A549 (cell line): ENCODE data around the gene NID2. TPM values are rescaled to one million over a fixed set of nuclear protein-coding genes. Genes with fewer than 3 reads are reported as not detected.

Experiments used
- ATAC-seq, 2 experiments: fragments of 200-7000 bp in 1 of 2; fragments of >200 bp in 1 of 2; cut with Nextera tagmentation in 1 of 2; cut with Tn5 transposase in 1 of 2; 3 replicates each; pipeline versions ENCODE4 v1.8.0 to v1.9.1; 2018 to 2020; ENCODE audit warnings: mild to moderate bottlenecking in 1 of 2, moderate library complexity in 1 of 2
- CTCF ChIA-PET: fragments of 300-600 bp; sonication (Branson Sonifier 250); formaldehyde crosslinking; extraction: SDS; loops from one replicate; lab custom pipeline; 2021; ENCODE audit warnings: antibody characterized with exemption, inconsistent platforms; lab: Yijun Ruan, JAX
- POLR2A ChIA-PET: fragments of 350-600 bp; formaldehyde crosslinking; extraction: SDS; loops from one replicate; lab custom pipeline; 2021; ENCODE audit warnings: antibody characterized with exemption, inconsistent platforms; lab: Yijun Ruan, JAX
- DNase-seq, 2 experiments: peaks; one replicate each; pipeline versions ENCODE4 v3.0.0 to v3.0.0-alpha.2; 2011 to 2016; ENCODE audit warnings: low read depth in 1 of 2, low spot score in 1 of 2
- FAIRE-seq: peaks from 2 replicates; lab custom pipeline; 2011; peaks lifted over from hg19 to GRCh38; lab: Jason Lieb, UNC
- H3K27ac ChIP-seq, 2 experiments: fragments of >200 bp; sonication (Bioruptor Twin); formaldehyde crosslinking; 3 replicates each; pipeline ENCODE4 v1.5.1; 2016 to 2017
- H3K4me1 ChIP-seq: fragments of >200 bp; sonication (Bioruptor Twin); formaldehyde crosslinking; 3 replicates; pipeline ENCODE4 v1.6.1; 2016
- H3K4me2 ChIP-seq: fragments of >200 bp; sonication (Bioruptor Twin); formaldehyde crosslinking; 3 replicates; pipeline ENCODE4 v1.6.1; 2016
- H3K4me3 ChIP-seq: fragments of >200 bp; sonication (Bioruptor Twin); formaldehyde crosslinking; 3 replicates; pipeline ENCODE4 v1.5.1; 2016
- H3K9me3 ChIP-seq: fragments of >200 bp; sonication (Bioruptor Twin); formaldehyde crosslinking; 3 replicates; pipeline ENCODE4 v1.6.1; 2016
- CEBPB ChIP-seq, 2 experiments: fragments of >200 bp in 1 of 2; sonication (Bioruptor Twin) in 1 of 2; formaldehyde crosslinking in 1 of 2; IDR thresholded peaks; 2 replicates each; pipeline ENCODE4 v1.6.1; 2012 to 2016
- EHMT2 ChIP-seq: fragments of 200-600 bp; sonication (generic); IDR thresholded peaks from 2 replicates; pipeline ENCODE4 v1.6.1; 2016; ENCODE audit warnings: antibody characterized with exemption, low read depth, mild to moderate bottlenecking, moderate library complexity
- EP300 ChIP-seq, 2 experiments: fragments of >200 bp; sonication (Bioruptor Twin); formaldehyde crosslinking; IDR thresholded peaks; 2 replicates in 1 of 2; 3 replicates in 1 of 2; pipeline ENCODE4 v1.6.1; 2016 to 2017
- FOSB ChIP-seq: fragments of 250-450 bp; sonication (Bioruptor Pico); IDR thresholded peaks from 2 replicates; pipeline ENCODE4 v1.5.0; 2020; ENCODE audit warnings: mild to moderate bottlenecking, moderate library complexity
- GATA3 ChIP-seq: IDR thresholded peaks from 2 replicates; pipeline ENCODE4 v1.6.1; 2012; ENCODE audit warnings: borderline replicate concordance
- HDAC2 ChIP-seq: fragments of 200-600 bp; sonication (generic); IDR thresholded peaks from 2 replicates; pipeline ENCODE4 v1.6.1; 2016
- HEYL ChIP-seq: fragments of 250-450 bp; sonication (Bioruptor Pico); IDR thresholded peaks from 2 replicates; pipeline ENCODE4 v1.8.0; 2021; ENCODE audit warnings: mild to moderate bottlenecking, moderate library complexity
- HOXA7 ChIP-seq: fragments of 250-450 bp; sonication (Bioruptor Pico); IDR thresholded peaks from 2 replicates; pipeline ENCODE4 v1.5.0; 2020; ENCODE audit warnings: mild to moderate bottlenecking, moderate library complexity
- JUNB ChIP-seq: fragments of >200 bp; sonication (Bioruptor Twin); formaldehyde crosslinking; IDR thresholded peaks from 2 replicates; pipeline ENCODE4 v1.6.1; 2016
- KDM1A ChIP-seq: fragments of 200-600 bp; sonication (generic); IDR thresholded peaks from 2 replicates; pipeline ENCODE4 v1.6.1; 2016; ENCODE audit warnings: low read depth, mild to moderate bottlenecking
- MAZ ChIP-seq: fragments of 150-350 bp; IDR thresholded peaks from 2 replicates; pipeline ENCODE4 v1.6.1; 2014; ENCODE audit warnings: antibody characterized with exemption, low read depth, low read length, borderline replicate concordance
- MYC ChIP-seq: IDR thresholded peaks from 2 replicates; pipeline ENCODE4 v1.6.1; 2012; ENCODE audit warnings: mild to moderate bottlenecking, inconsistent platforms, low read length, improper control_type of control experiment, borderline replicate concordance
- NPAS2 ChIP-seq: fragments of 250-450 bp; sonication (Bioruptor Pico); IDR thresholded peaks from 2 replicates; pipeline ENCODE4 v1.8.0; 2022; ENCODE audit warnings: mild to moderate bottlenecking, moderate library complexity, borderline replicate concordance
- NR3C1 ChIP-seq: fragments of >200 bp; sonication (Bioruptor Twin); formaldehyde crosslinking; IDR thresholded peaks from 3 replicates; pipeline ENCODE4 v1.6.1; 2017
- RCOR1 ChIP-seq: fragments of 150-350 bp; IDR thresholded peaks from 2 replicates; pipeline ENCODE4 v1.6.1; 2014; ENCODE audit warnings: antibody characterized with exemption, low read length, low read depth
- RFX5 ChIP-seq: fragments of 450-650 bp; IDR thresholded peaks from 2 replicates; pipeline ENCODE4 v1.7.1; 2014; ENCODE audit warnings: antibody characterized with exemption, mild to moderate bottlenecking, moderate library complexity
- SREBF2 ChIP-seq: fragments of 450-650 bp; IDR thresholded peaks from 2 replicates; pipeline ENCODE4 v1.6.1; 2014; ENCODE audit warnings: mild to moderate bottlenecking, moderate library complexity
- ZFP36 ChIP-seq: fragments of 450-650 bp; IDR thresholded peaks from 2 replicates; pipeline ENCODE4 v1.6.1; 2014; ENCODE audit warnings: borderline replicate concordance; ENCODE audit not compliant: partially characterized antibody
- ZSCAN20 ChIP-seq: fragments of 250-450 bp; sonication (Bioruptor Pico); IDR thresholded peaks from 2 replicates; pipeline ENCODE4 v1.8.0; 2022; ENCODE audit warnings: mild to moderate bottlenecking, moderate library complexity
- WGBS: methylation state at CpG from one replicate; pipeline ENCODE4 v1.1.6; 2017; ENCODE audit errors: missing lambda C conversion rate; 5-methylcytosine and 5-hydroxymethylcytosine counted together
- polyA plus RNA-seq, 4 experiments: library from polyadenylated mRNA; depleted of rRNA in 3 of 4; stranded (reverse); fragments of >200 nt; fragmentation: RNase III in 1 of 4; extraction: RNeasy Plus Mini Kit Qiagen cat#74134 plus additional on column Dnase treatment in 1 of 4; gene quantifications; 2 replicates in 3 of 4; 3 replicates in 1 of 4; pipeline ENCODE4 v1.2.3, GENCODE V29; 2011 to 2017
- TF ChIP-seq, protein P1 (sequence below): fragments of 150-350 bp; IDR thresholded peaks from 2 replicates; pipeline ENCODE4 v1.6.1; 2014; ENCODE audit warnings: low read depth, mild to moderate bottlenecking, low read length
- TF ChIP-seq, protein P2 (sequence below): fragments of 450-650 bp; IDR thresholded peaks from 2 replicates; pipeline ENCODE4 v1.6.1; 2014; ENCODE audit warnings: antibody characterized with exemption
- TF ChIP-seq, protein P3 (sequence below): fragments of >200 bp; sonication (Bioruptor Twin); formaldehyde crosslinking; IDR thresholded peaks from 3 replicates; pipeline ENCODE4 v1.5.1; 2016

Gene NID2
- polyA plus RNA-seq, 2 of the 4 experiments (the other 2 are of a cell fraction) = 7.3 to 20.6 TPM

DNA sequence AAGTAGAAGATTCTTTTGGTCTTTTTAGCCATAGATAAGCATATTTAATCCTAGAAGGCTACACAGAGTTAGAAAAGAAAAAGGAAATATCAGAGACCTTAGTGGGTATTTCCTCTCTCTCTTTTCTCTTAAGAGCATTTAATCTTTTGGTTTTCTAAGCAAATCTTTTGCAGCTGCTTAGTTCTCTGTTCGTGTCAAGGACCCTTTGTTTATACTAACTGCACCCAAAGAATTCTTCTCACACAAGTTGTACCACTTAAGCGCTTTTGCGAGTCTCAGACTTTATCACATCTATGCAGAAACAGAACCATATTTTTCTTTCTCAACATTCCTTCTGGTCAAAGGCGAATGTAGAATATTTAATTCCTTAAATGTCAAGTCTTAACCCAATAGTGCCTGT, 17.9 kb upstream of the NID2 start:
- WGBS = 49% methylated on average over 4 of the region's 4 CpGs
- no peak for FAIRE-seq
- no peak for ATAC-seq
- ChIA-PET POLR2A (no interaction called here), CTCF (no interaction called here)
- no peak overlapping the region for H3K4me2 ChIP-seq
- peaks cover 2% of the 10 kb centered on the region; the same call in 1 of the 3 replicates for H3K4me1 ChIP-seq
- H3K9me3 ChIP-seq = peaks cover 14% of the 10 kb centered on the region
- TF ChIP-seq NR3C1 = no peak
- TF ChIP-seq, protein P1, sequence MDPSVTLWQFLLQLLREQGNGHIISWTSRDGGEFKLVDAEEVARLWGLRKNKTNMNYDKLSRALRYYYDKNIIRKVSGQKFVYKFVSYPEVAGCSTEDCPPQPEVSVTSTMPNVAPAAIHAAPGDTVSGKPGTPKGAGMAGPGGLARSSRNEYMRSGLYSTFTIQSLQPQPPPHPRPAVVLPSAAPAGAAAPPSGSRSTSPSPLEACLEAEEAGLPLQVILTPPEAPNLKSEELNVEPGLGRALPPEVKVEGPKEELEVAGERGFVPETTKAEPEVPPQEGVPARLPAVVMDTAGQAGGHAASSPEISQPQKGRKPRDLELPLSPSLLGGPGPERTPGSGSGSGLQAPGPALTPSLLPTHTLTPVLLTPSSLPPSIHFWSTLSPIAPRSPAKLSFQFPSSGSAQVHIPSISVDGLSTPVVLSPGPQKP = no peak
- TF ChIP-seq, protein P2, sequence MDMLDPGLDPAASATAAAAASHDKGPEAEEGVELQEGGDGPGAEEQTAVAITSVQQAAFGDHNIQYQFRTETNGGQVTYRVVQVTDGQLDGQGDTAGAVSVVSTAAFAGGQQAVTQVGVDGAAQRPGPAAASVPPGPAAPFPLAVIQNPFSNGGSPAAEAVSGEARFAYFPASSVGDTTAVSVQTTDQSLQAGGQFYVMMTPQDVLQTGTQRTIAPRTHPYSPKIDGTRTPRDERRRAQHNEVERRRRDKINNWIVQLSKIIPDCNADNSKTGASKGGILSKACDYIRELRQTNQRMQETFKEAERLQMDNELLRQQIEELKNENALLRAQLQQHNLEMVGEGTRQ = no peak
- no peak for TF ChIP-seq HDAC2
- no peak for DNase-seq
- H3K4me3 ChIP-seq = no peak overlapping the region
- H3K27ac ChIP-seq = no peak overlapping the region

DNA sequence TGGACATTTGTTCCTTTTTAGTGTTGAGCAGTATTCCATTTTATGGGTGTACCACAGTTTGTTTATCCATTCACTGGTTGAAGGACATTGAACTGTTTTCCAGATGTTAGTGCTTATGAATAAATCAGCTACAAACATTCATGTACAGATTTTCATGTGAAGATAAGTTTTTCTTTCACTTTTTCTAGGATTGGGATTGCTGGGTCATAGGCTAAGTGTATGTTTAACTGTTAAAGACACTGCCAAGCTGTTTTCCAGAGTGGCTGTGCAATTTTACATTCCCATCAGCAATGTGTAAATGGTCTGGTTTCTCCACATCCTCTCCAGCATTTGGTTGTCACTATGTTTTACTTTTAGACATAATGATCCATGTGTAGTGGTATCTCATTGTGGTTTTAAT, 14.0 kb upstream of the NID2 start:
- Histone ChIP-seq H3K4me3 (no peak overlapping the region), H3K27ac (no peak overlapping the region), H3K9me3 (peaks cover 14% of the 10 kb centered on the region), H3K4me2 (no peak overlapping the region), H3K4me1 (peaks cover 39% of the 10 kb centered on the region)
- POLR2A ChIA-PET = no interaction called here
- no peak for FAIRE-seq
- no peak for ATAC-seq
- DNase-seq = no peak
- CTCF ChIA-PET = interaction anchor here (1.7 to 2.8 kb wide), 2 partner anchors 11 to 42 kb away, joined by 4 to 23 read pairs; no protein-coding TSS in a partner anchor
- TF ChIP-seq, protein P3, sequence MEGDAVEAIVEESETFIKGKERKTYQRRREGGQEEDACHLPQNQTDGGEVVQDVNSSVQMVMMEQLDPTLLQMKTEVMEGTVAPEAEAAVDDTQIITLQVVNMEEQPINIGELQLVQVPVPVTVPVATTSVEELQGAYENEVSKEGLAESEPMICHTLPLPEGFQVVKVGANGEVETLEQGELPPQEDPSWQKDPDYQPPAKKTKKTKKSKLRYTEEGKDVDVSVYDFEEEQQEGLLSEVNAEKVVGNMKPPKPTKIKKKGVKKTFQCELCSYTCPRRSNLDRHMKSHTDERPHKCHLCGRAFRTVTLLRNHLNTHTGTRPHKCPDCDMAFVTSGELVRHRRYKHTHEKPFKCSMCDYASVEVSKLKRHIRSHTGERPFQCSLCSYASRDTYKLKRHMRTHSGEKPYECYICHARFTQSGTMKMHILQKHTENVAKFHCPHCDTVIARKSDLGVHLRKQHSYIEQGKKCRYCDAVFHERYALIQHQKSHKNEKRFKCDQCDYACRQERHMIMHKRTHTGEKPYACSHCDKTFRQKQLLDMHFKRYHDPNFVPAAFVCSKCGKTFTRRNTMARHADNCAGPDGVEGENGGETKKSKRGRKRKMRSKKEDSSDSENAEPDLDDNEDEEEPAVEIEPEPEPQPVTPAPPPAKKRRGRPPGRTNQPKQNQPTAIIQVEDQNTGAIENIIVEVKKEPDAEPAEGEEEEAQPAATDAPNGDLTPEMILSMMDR = no peak
- TF ChIP-seq MYC (no peak), HEYL (CRISPR knock-in tag) (no peak), JUNB (no peak), NR3C1 (no peak), MAZ (no peak), SREBF2 (no peak), EP300 (IDR thresholded peaks at IDR 0.05) (no peak), ZSCAN20 (CRISPR knock-in tag) (no peak), CEBPB (IDR thresholded peaks at IDR 0.05) (no peak), RFX5 (no peak)
- TF ChIP-seq, protein P2 = no peak

DNA sequence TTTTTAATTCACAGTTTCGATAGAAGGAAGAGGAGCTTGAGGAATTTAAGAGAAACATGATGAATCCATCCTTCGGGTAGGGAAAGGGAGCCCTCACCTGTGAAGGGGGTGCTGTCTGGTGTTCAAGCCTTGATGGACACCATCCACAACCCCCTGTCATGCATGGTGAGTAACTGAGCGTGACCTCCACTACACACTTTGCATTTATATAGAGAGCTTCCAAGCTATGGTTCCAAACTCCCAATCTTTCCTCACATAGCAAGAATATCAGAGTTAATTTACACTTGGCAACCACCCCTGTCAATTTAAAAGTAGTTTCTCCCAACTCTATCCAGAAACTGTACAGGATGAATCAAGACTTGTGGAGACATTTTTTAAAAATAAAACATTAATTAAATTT, 13.1 kb upstream of the NID2 start:
- peak overlapping the region; percentile 48; the same call in 1 of the 3 replicates for H3K4me2 ChIP-seq
- H3K27ac ChIP-seq = peak overlapping the region in 1 of 2 experiments; percentile 50; a peak in 3 of 6 replicates
- no peak overlapping the region for H3K4me3 ChIP-seq
- CTCF ChIA-PET = interaction anchor here (0.6 to 2.8 kb wide), 4 partner anchors 10 to 618 kb away, joined by 3 to 23 read pairs (median 5); no protein-coding TSS in a partner anchor
- H3K9me3 ChIP-seq = peaks cover 14% of the 10 kb centered on the region
- POLR2A ChIA-PET = no interaction called here
- H3K4me1 ChIP-seq = peaks cover 40% of the 10 kb centered on the region
- FAIRE-seq (no peak), DNase-seq (no peak), ATAC-seq (no peak)
- 50% methylated on average over 3 of the region's 3 CpGs for WGBS
- TF ChIP-seq GATA3 (no peak), HOXA7 (CRISPR knock-in tag) (no peak), EHMT2 (no peak), NPAS2 (CRISPR knock-in tag) (no peak), ZFP36 (no peak), FOSB (CRISPR knock-in tag) (no peak), KDM1A (no peak), RCOR1 (no peak)
